Endothelial cell (in vitro differentiated cells): ENCODE results near the gene YPEL3. TPM values are rescaled to one million over a fixed set of nuclear protein-coding genes. Genes with fewer than 3 reads are reported as not detected.

ENCODE experiments used
- DNase-seq: peaks from one replicate; pipeline ENCODE4 v3.0.0; 2021; ENCODE audit warnings: low spot score
- H3K27ac Mint-ChIP-seq: one replicate; pipeline ENCODE4 v1.8.0; 2021; ENCODE audit warnings: mixed read lengths, inconsistent platforms; ENCODE audit not compliant: unreplicated experiment
- H3K27me3 Mint-ChIP-seq: one replicate; pipeline ENCODE4 v1.8.0; 2021; ENCODE audit warnings: mild to moderate bottlenecking, moderate library complexity, mixed read lengths, inconsistent platforms; ENCODE audit not compliant: unreplicated experiment
- H3K36me3 Mint-ChIP-seq: one replicate; pipeline ENCODE4 v1.8.0; 2021; ENCODE audit warnings: mild to moderate bottlenecking, low read depth, mixed read lengths, inconsistent platforms; ENCODE audit not compliant: unreplicated experiment
- H3K4me1 Mint-ChIP-seq: one replicate; pipeline ENCODE4 v1.8.0; 2021; ENCODE audit warnings: mild to moderate bottlenecking, mixed read lengths, inconsistent platforms; ENCODE audit not compliant: unreplicated experiment
- H3K4me3 Mint-ChIP-seq: one replicate; pipeline ENCODE4 v1.8.0; 2021; ENCODE audit warnings: mild to moderate bottlenecking, mixed read lengths, inconsistent platforms; ENCODE audit not compliant: unreplicated experiment
- H3K9me3 Mint-ChIP-seq: one replicate; pipeline ENCODE4 v1.8.0; 2021; ENCODE audit warnings: mixed read lengths, inconsistent platforms; ENCODE audit not compliant: unreplicated experiment
- CTCF ChIP-seq: fragments of 200-600 bp; sonication (generic); IDR thresholded peaks from one replicate; pipeline ENCODE4 v1.5.0; 2021; ENCODE audit warnings: antibody characterized with exemption; ENCODE audit not compliant: unreplicated experiment
- total RNA-seq: library from RNA; stranded (reverse); fragmentation: NEBNext Ultra II Directional; extraction: Animal tissue kit (Norgen Biotek cat#: 25700); gene quantifications from one replicate; pipeline ENCODE4 v1.2.1, GENCODE V29; 2021; ENCODE audit not compliant: unreplicated experiment

Gene YPEL3
- total RNA-seq, 1 donor from 2014 or later, result 45.9 TPM

GRCh38 chr16:30113711-30114333 lies 17.8 kb upstream of the YPEL3 start:
- Mint-ChIP-seq H3K36me3 (peaks cover 11% of the 10 kb centered on the region), H3K4me1 (no peaks in the 10 kb centered on the region), H3K9me3 (no peaks in the 10 kb centered on the region), H3K27me3 (peaks cover 5% of the 10 kb centered on the region), H3K27ac (no peak overlapping the region), H3K4me3 (no peak overlapping the region)
- no peak for TF ChIP-seq CTCF
- DNase-seq, result no peak

- no peak for TF ChIP-seq CTCF
- H3K4me1 Mint-ChIP-seq, result no peaks in the 10 kb centered on the region
- no peak for DNase-seq
- no peak within 1 kb of the TSS for H3K27ac Mint-ChIP-seq
- peaks cover 5% of the 10 kb centered on the region for H3K27me3 Mint-ChIP-seq
- H3K4me3 Mint-ChIP-seq, result no peak within 1 kb of the TSS
- H3K9me3 Mint-ChIP-seq, result no peaks in the 10 kb centered on the region
- H3K36me3 Mint-ChIP-seq, result peaks cover 12% of the 10 kb centered on the region
Observed at GRCh38 chr16:30113031-30113710, 17.2 kb upstream of the YPEL3 start, which contains the start of gene GDPD3. Gene GDPD3, minus strand, starts transcription at chr16:30113537. Its CDS starts 59 bp downstream, at chr16:30113478.

- Mint-ChIP-seq H3K9me3 (no peaks in the 10 kb centered on the region), H3K4me1 (no peaks in the 10 kb centered on the region), H3K27ac (peak overlapping the region; percentile 61), H3K27me3 (peaks cover 5% of the 10 kb centered on the region), H3K36me3 (peaks cover 16% of the 10 kb centered on the region), H3K4me3 (no peak overlapping the region)
- peak; percentile 75 for DNase-seq
- TF ChIP-seq CTCF, result peak; percentile 75
Observed at GRCh38 chr16:30112197-30113030, 16.4 kb upstream of the YPEL3 start.

DNA sequence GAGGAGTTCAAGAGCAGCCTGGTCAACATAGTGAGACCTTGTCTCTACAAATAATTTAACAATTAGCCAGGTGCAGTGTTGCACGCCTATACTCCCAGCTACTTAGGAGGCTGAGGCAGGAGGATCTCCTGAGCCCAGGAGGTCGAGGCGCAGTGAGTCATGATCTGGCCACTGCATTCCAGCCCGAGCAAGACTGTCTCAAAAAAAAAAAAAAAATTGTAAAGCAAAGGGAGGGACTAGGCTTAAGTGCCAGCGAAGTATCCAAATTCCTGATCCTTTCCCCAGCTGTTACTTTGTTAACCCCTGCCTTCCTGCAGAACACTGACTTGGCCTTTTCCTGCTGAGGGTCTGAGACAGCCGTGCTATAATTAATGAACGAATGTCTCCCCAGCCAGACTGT lies 14.6 kb upstream of the YPEL3 start:
- no peak for DNase-seq
- H3K27me3 Mint-ChIP-seq, result peaks cover 5% of the 10 kb centered on the region
- H3K4me3 Mint-ChIP-seq, result peak overlapping the region; percentile 43
- peaks cover 28% of the 10 kb centered on the region for H3K36me3 Mint-ChIP-seq
- H3K27ac Mint-ChIP-seq, result no peak overlapping the region
- no peaks in the 10 kb centered on the region for H3K9me3 Mint-ChIP-seq
- peaks cover 3% of the 10 kb centered on the region for H3K4me1 Mint-ChIP-seq
- no peak for TF ChIP-seq CTCF
